ENCODE results near the gene GAP43.

GRCh38 chr3:115648559-115648958 is 25.2 kb downstream of the GAP43 start:
- no peak for TF ChIP-seq CTCF (IDR thresholded peaks at IDR 0.05)
- TF ChIP-seq POLR2A (IDR thresholded peaks at IDR 0.05): no peak
- TF ChIP-seq POLR2AphosphoS5 (IDR thresholded peaks at IDR 0.05; ENCODE audit: insufficient read depth in 1 of 2, low read depth in 1 of 2): no peak

Data from vagina (tissue), 2 donors.